ENCODE results near the gene CNP.
A peak's percentile ranks its signal among the peaks of the same experiment; 100 is the strongest.

Gene CNP

GRCh38 chr17:41957869-41958439, 8.6 kb upstream of the CNP start:
- DNase-seq (ENCODE audit: low spot score), result no peak
- ChIA-PET POLR2A (ENCODE audit: low non-redundant PET) (interaction anchor here (1.0 kb wide), 1 partner anchor 8 kb away, joined by 4 read pairs; no protein-coding TSS in a partner anchor), CTCF (no interaction called here)
- no peak overlapping the region for H3K27ac ChIP-seq
- TF ChIP-seq CTCF (conservative IDR thresholded peaks at IDR 0.05; ENCODE audit: low read depth), result no peak

GRCh38 chr17:41959030-41959335, 7.6 kb upstream of the CNP start:
- ChIA-PET POLR2A (ENCODE audit: low non-redundant PET) (no interaction called here), CTCF (interaction anchor here (0.7 to 1.0 kb wide), 2 partner anchors 10 to 63 kb away, joined by 3 to 4 read pairs; no protein-coding TSS in a partner anchor)
- no peak for TF ChIP-seq CTCF (conservative IDR thresholded peaks at IDR 0.05; ENCODE audit: low read depth)
- DNase-seq (ENCODE audit: low spot score), result no peak
- no peak overlapping the region for H3K27ac ChIP-seq

GRCh38 chr17:41959336-41960095, 7.1 kb upstream of the CNP start:
- CTCF ChIA-PET, result interaction anchor here (0.7 to 1.0 kb wide), 3 partner anchors 10 to 219 kb away, joined by 3 to 4 read pairs (median 3); no protein-coding TSS in a partner anchor
- peak; percentile 23 for TF ChIP-seq CTCF (conservative IDR thresholded peaks at IDR 0.05; ENCODE audit: low read depth)
- DNase-seq (ENCODE audit: low spot score), result no peak
- no peak overlapping the region for H3K27ac ChIP-seq
- POLR2A ChIA-PET (ENCODE audit: low non-redundant PET), result no interaction called here

- ChIA-PET CTCF (interaction anchor here (0.5 to 1.5 kb wide), 5 partner anchors 10 to 316 kb away, joined by 3 to 7 read pairs (median 3); no protein-coding TSS in a partner anchor), POLR2A (ENCODE audit: low non-redundant PET) (no interaction called here)
- DNase-seq (ENCODE audit: low spot score), result no peak
- no peak for TF ChIP-seq CTCF (conservative IDR thresholded peaks at IDR 0.05; ENCODE audit: low read depth)
- H3K27ac ChIP-seq, result no peak overlapping the region
Observed at GRCh38 chr17:41962111-41962510, 4.5 kb upstream of the CNP start.

- POLR2A ChIA-PET (ENCODE audit: low non-redundant PET), result no interaction called here
- H3K27ac ChIP-seq, result no peak overlapping the region
- peak; percentile 89 for TF ChIP-seq CTCF (conservative IDR thresholded peaks at IDR 0.05; ENCODE audit: low read depth)
- CTCF ChIA-PET, result interaction anchor here (0.5 to 1.5 kb wide), 21 partner anchors 9 to 617 kb away, joined by 3 to 7 read pairs (median 3); no protein-coding TSS in a partner anchor
- peak; percentile 70 for DNase-seq (ENCODE audit: low spot score)
Observed at GRCh38 chr17:41962768-41963434, 3.7 kb upstream of the CNP start.

GRCh38 chr17:41965694-41966462, 717 bp upstream of the CNP start:
- peak overlapping the region; percentile 89 for H3K27ac ChIP-seq
- ChIA-PET CTCF (interaction anchor here (0.5 to 0.9 kb wide), 4 partner anchors 10 to 270 kb away, joined by 3 to 6 read pairs (median 4); no protein-coding TSS in a partner anchor), POLR2A (ENCODE audit: low non-redundant PET) (interaction anchor here (0.6 to 2.4 kb wide), 7 partner anchors 8 to 555 kb away, joined by 3 to 11 read pairs (median 4); partner anchors contain the start of gene DNAJC7)
- peak; percentile 91 for DNase-seq (ENCODE audit: low spot score)
- no peak for TF ChIP-seq CTCF (conservative IDR thresholded peaks at IDR 0.05; ENCODE audit: low read depth)

Measured in RWPE1 (cell line).